GM12892 (cell line): ENCODE data around the gene TNFRSF1A.

Source experiments
- POLR2A ChIP-seq: IDR thresholded peaks from 2 replicates; pipeline ENCODE4 v1.6.1; 2011; ENCODE audit warnings: low read depth, low read length, control low read depth
- POLR2AphosphoS5 ChIP-seq: IDR thresholded peaks from 2 replicates; pipeline ENCODE4 v1.6.1; 2011; ENCODE audit warnings: low read depth, low read length, control low read depth
- TAF1 ChIP-seq: IDR thresholded peaks from 2 replicates; pipeline ENCODE4 v1.6.1; 2011; ENCODE audit warnings: low read depth, mild to moderate bottlenecking, control low read depth, low read length, borderline replicate concordance

GRCh38 chr12:6282453-6282840 is 59.4 kb downstream of the TNFRSF1A start:
- TF ChIP-seq POLR2A: no peak
- TF ChIP-seq POLR2AphosphoS5: no peak
- TF ChIP-seq TAF1: no peak
